IMR-90 (cell line): ENCODE measurements around the gene AHDC1. TPM values are rescaled to one million over a fixed set of nuclear protein-coding genes. Genes with fewer than 3 reads are reported as not detected.
A peak's percentile ranks its signal among the peaks of the same experiment; 100 is the strongest.

Source experiments
- ATAC-seq: fragments of 200-7000 bp; cut with Tn5 transposase; 2 replicates; pipeline ENCODE4 v1.9.1; 2020; ENCODE audit warnings: low read depth, mild to moderate bottlenecking, moderate library complexity
- BruUV-seq: library from RNA; stranded (reverse); fragments of 400-500 nt; replicated peaks from 2 replicates; lab custom pipeline; 2021; lab: Mats Ljungman, UMichigan
- CTCF ChIA-PET: fragments of 300-600 bp; formaldehyde crosslinking; extraction: SDS; loops from one replicate; lab custom pipeline; 2021; ENCODE audit warnings: antibody characterized with exemption; lab: Yijun Ruan, JAX
- POLR2A ChIA-PET: fragments of 300-600 bp; sonication (Branson Sonifier 250); formaldehyde crosslinking; loops from one replicate; lab custom pipeline; 2022; ENCODE audit warnings: antibody characterized with exemption; ENCODE audit not compliant: unreplicated experiment; lab: Charles Lee
- DNase-seq: peaks from one replicate; pipeline ENCODE4 v3.0.0; 2013
- H2AFZ ChIP-seq: replicated peaks from 2 replicates; pipeline ENCODE3; 2013; ENCODE audit warnings: low read length, mild to moderate bottlenecking; ENCODE audit not compliant: poor library complexity
- H2AK5ac ChIP-seq: 2 replicates; pipeline ENCODE4 v1.6.1; 2013; ENCODE audit warnings: low read depth, low read length, inconsistent platforms
- H2AK9ac ChIP-seq: replicated peaks from 2 replicates; pipeline ENCODE3; 2013; ENCODE audit warnings: mild to moderate bottlenecking, low read depth, low read length, moderate library complexity; ENCODE audit not compliant: poor library complexity
- H2BK120ac ChIP-seq: 2 replicates; pipeline ENCODE4 v1.6.1; 2013; ENCODE audit warnings: low read depth, low read length, inconsistent platforms
- H2BK15ac ChIP-seq: 3 replicates; pipeline ENCODE4 v1.6.1; 2013; ENCODE audit warnings: low read depth, low read length, inconsistent platforms
- H2BK20ac ChIP-seq: 2 replicates; pipeline ENCODE4 v1.6.1; 2013; ENCODE audit warnings: low read depth, mild to moderate bottlenecking, inconsistent platforms, low read length, moderate library complexity
- H2BK5ac ChIP-seq: 2 replicates; pipeline ENCODE4 v1.6.1; 2013; ENCODE audit warnings: mild to moderate bottlenecking, low read depth, low read length, inconsistent platforms; ENCODE audit not compliant: poor library complexity, severe bottlenecking
- H3K14ac ChIP-seq: replicated peaks from 2 replicates; pipeline ENCODE4 v1.6.1; 2013; ENCODE audit warnings: low read depth, low read length, inconsistent platforms
- H3K18ac ChIP-seq: 2 replicates; pipeline ENCODE4 v1.6.1; 2013; ENCODE audit warnings: low read depth, low read length, control low read depth
- H3K23ac ChIP-seq: 2 replicates; pipeline ENCODE4 v1.6.1; 2013; ENCODE audit warnings: low read depth, low read length, inconsistent platforms
- H3K27ac ChIP-seq: 2 replicates; pipeline ENCODE4 v1.5.1; 2013; ENCODE audit warnings: mild to moderate bottlenecking, control low read depth, low read length; ENCODE audit not compliant: insufficient read depth
- H3K27me3 ChIP-seq: 2 replicates; pipeline ENCODE4 v1.6.1; 2013; ENCODE audit warnings: low read length; ENCODE audit not compliant: control insufficient read depth, insufficient read depth
- H3K36me3 ChIP-seq: 2 replicates; pipeline ENCODE4 v1.6.1; 2013; ENCODE audit warnings: low read length, mixed read lengths; ENCODE audit not compliant: control insufficient read depth, insufficient read depth
- H3K4ac ChIP-seq: 2 replicates; pipeline ENCODE4 v1.6.1; 2013; ENCODE audit warnings: low read depth, low read length, inconsistent platforms
- H3K4me1 ChIP-seq: 2 replicates; pipeline ENCODE4 v1.6.1; 2013; ENCODE audit warnings: low read length, mixed read lengths; ENCODE audit not compliant: control insufficient read depth, insufficient read depth
- H3K4me2 ChIP-seq: 2 replicates; pipeline ENCODE4 v1.6.1; 2013; ENCODE audit warnings: low read depth, mild to moderate bottlenecking, control low read depth, low read length, moderate library complexity
- H3K4me3 ChIP-seq: 2 replicates; pipeline ENCODE4 v1.5.1; 2013; ENCODE audit warnings: low read depth, mild to moderate bottlenecking, control low read depth, low read length, moderate library complexity; ENCODE audit not compliant: insufficient read depth
- H3K56ac ChIP-seq: 2 replicates; pipeline ENCODE4 v1.6.1; 2013; ENCODE audit warnings: low read length, inconsistent platforms; ENCODE audit not compliant: insufficient read depth; ENCODE audit errors: extremely low read depth
- H3K79me1 ChIP-seq, 2 experiments: 2 replicates each; pipeline ENCODE4 v1.6.1; 2013; ENCODE audit warnings: low read length in 2 of 2, inconsistent platforms in 1 of 2, low read depth in 1 of 2
- H3K9ac ChIP-seq: 2 replicates; pipeline ENCODE4 v1.6.1; 2013; ENCODE audit warnings: low read depth, low read length, control low read depth
- H3K9me1 ChIP-seq: 2 replicates; pipeline ENCODE4 v1.6.1; 2013; ENCODE audit warnings: low read length, inconsistent platforms; ENCODE audit not compliant: insufficient read depth
- H3K9me3 ChIP-seq: 2 replicates; pipeline ENCODE4 v1.6.1; 2013; ENCODE audit warnings: low read length; ENCODE audit not compliant: control insufficient read depth, insufficient read depth
- H4K20me1 ChIP-seq: 2 replicates; pipeline ENCODE4 v1.6.1; 2013; ENCODE audit warnings: low read length, inconsistent platforms; ENCODE audit not compliant: insufficient read depth
- H4K5ac ChIP-seq: 2 replicates; pipeline ENCODE4 v1.6.1; 2013; ENCODE audit warnings: mild to moderate bottlenecking, low read depth, low read length, control low read depth
- H4K8ac ChIP-seq, 2 experiments: 2 replicates each; pipeline ENCODE4 v1.6.1; 2013; ENCODE audit warnings: low read depth in 2 of 2, low read length in 2 of 2, control low read depth in 1 of 2, inconsistent platforms in 1 of 2
- H4K91ac ChIP-seq: 2 replicates; pipeline ENCODE4 v1.6.1; 2013; ENCODE audit warnings: low read depth, low read length, inconsistent platforms; ENCODE audit not compliant: insufficient read depth
- BHLHE40 ChIP-seq: fragments of 150-350 bp; IDR thresholded peaks from 2 replicates; pipeline ENCODE4 v1.6.1; 2016; ENCODE audit warnings: mild to moderate bottlenecking, low read depth, low read length
- CEBPB ChIP-seq: IDR thresholded peaks from 2 replicates; pipeline ENCODE4 v1.6.1; 2012; ENCODE audit warnings: low read depth, low read length, improper control_type of control experiment
- MAZ ChIP-seq: IDR thresholded peaks from 2 replicates; pipeline ENCODE4 v1.6.1; 2012; ENCODE audit warnings: low read depth, mild to moderate bottlenecking, low read length, improper control_type of control experiment, moderate library complexity, borderline replicate concordance
- MXI1 ChIP-seq: IDR thresholded peaks from 2 replicates; pipeline ENCODE4 v1.6.1; 2012; ENCODE audit warnings: low read depth, mild to moderate bottlenecking, low read length, moderate library complexity, borderline replicate concordance
- RCOR1 ChIP-seq: IDR thresholded peaks from 2 replicates; pipeline ENCODE4 v1.6.1; 2012; ENCODE audit warnings: mild to moderate bottlenecking, low read length, improper control_type of control experiment; ENCODE audit not compliant: insufficient replicate concordance
- USF2 ChIP-seq: fragments of 150-350 bp; IDR thresholded peaks from 2 replicates; pipeline ENCODE4 v1.6.1; 2017; ENCODE audit warnings: mild to moderate bottlenecking, antibody characterized with exemption, low read length, low read depth
- WGBS, 2 experiments: methylation state at CpG; one replicate each; pipeline versions ENCODE4 v1.1.5 to v1.1.7; 2013; ENCODE audit warnings: missing lambda C conversion rate in 2 of 2; ENCODE audit not compliant: insufficient read length in 1 of 2; ENCODE audit errors: extremely low coverage in 2 of 2; 5-methylcytosine and 5-hydroxymethylcytosine counted together
- dilution Hi-C: fragments of 300-500 bp; cut with HindIII; formaldehyde crosslinking; loops from one replicate; pipeline ENCODE4 v1.14.3; 2018; ENCODE audit warnings: low sequenced_read_pairs; ENCODE audit not compliant: unreplicated experiment
- in situ Hi-C: fragments of 300-500 bp; cut with MboI; formaldehyde crosslinking; loops from 3 replicates; pipeline ENCODE4 v1.14.3; 2019; ENCODE audit warnings: low sequenced_read_pairs, inconsistent platforms, mixed read lengths
- intact Hi-C: fragments of 100-400 bp; cut with micrococcal nuclease; formaldehyde crosslinking; loops from 2 replicates; pipeline ENCODE4 v1.10.0; 2022
- polyA plus RNA-seq, 3 experiments: library from polyadenylated mRNA; depleted of rRNA; stranded (reverse); fragments of >200 nt; gene quantifications; 2 replicates each; pipeline ENCODE4 v1.2.3, GENCODE V29; 2012; ENCODE audit warnings: low replicate concordance in 1 of 3
- total RNA-seq: library from RNA; depleted of rRNA; stranded (reverse); fragments of >200 nt; gene quantifications from 2 replicates; pipeline ENCODE4 v1.2.3, GENCODE V29; 2012
- TF ChIP-seq, protein P1 (sequence below): conservative IDR thresholded peaks from 2 replicates; pipeline ENCODE4 v1.5.1; 2012; ENCODE audit warnings: mild to moderate bottlenecking, low read depth, low read length, improper control_type of control experiment

The AHDC1 gene
- total and polyA plus RNA-seq, 2 of the 4 experiments (the other 2 are of a cell fraction): 2.0 to 11.6 TPM

DNA sequence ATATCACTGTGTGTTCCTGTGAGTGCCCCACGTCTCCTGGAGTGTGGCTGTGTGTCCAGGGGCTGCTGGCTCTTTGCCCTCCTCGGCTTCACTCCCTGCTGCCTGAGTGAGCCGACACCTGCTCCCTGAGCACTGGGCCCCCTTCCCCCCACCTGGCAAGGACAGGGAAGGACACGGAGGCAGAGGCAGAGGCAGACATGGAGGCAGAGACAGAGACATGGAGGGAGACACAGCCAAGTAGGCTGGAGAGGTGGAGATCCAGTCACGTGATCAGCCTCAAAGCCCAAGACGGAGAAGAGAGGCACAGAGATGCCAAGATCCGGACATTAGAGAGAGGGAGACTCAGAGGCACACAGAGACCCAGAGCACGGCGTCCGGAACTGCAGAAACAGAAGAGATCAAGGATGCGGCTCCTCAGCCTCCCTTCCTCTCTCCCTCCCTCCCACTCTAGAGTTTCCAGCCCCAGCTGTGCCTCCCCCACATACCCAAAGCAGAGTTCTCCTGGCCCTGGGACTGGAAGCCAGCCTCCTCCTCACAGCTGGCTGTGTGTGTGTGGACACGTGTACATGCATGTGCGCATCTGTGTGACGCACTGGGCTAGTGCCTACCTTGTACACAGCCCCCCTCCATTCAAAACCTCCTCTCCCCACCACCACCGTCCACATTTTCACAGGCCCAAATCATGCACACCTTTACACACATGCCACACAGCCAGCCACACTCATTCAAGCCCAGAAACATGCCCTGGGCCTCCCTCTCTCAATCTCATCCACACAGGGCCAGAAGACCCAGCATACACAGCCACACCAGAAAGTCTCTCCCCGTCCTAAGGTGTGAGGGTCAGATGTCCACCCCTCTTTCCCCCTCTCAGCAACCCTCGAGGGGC is 74.9 kb downstream of the AHDC1 start:
- intact Hi-C loops: no loop called here
- Histone ChIP-seq H2AK9ac (peak overlapping the region; percentile 83), H3K9me3 (no peaks in the 10 kb centered on the region), H3K79me1 (peaks cover 0 to 21% of the 10 kb centered on the region in 2 experiments; a peak in 2 of 4 replicates), H3K9me1 (peaks cover 19% of the 10 kb centered on the region), H3K23ac (peak overlapping the region; percentile 0; the same call in 1 of the 2 replicates), H3K27me3 (no peaks in the 10 kb centered on the region), H3K36me3 (peaks cover 15% of the 10 kb centered on the region; the same call in 1 of the 2 replicates), H3K9ac (no peak overlapping the region), H3K56ac (no peak overlapping the region), H4K5ac (no peak overlapping the region; the same call in 1 of the 2 replicates), H2BK15ac (peak overlapping the region; percentile 41; the same call in 1 of the 3 replicates), H4K8ac (peak overlapping the region; percentile 7 to 80; a peak in 3 of 4 replicates), H2BK20ac (no peak overlapping the region; the same call in 1 of the 2 replicates), H3K14ac (peak overlapping the region; percentile 1; the same call in 1 of the 2 replicates), H4K91ac (peak overlapping the region; percentile 57; the same call in 1 of the 2 replicates), H4K20me1 (no peaks in the 10 kb centered on the region), H3K4ac (peak overlapping the region; percentile 8), H2BK5ac (peak overlapping the region; percentile 4), H3K18ac (no peak overlapping the region; the same call in 1 of the 2 replicates), H2BK120ac (peak overlapping the region; percentile 30; the same call in 1 of the 2 replicates), H3K4me1 (peaks cover 33% of the 10 kb centered on the region), H3K4me3 (no peak overlapping the region), H3K4me2 (peak overlapping the region; percentile 29; the same call in 1 of the 2 replicates), H2AK5ac (peak overlapping the region; percentile 79), H2AFZ (peak overlapping the region; percentile 84), H3K27ac (peak overlapping the region; percentile 3; the same call in 1 of the 2 replicates)
- POLR2A ChIA-PET: no interaction called here
- TF ChIP-seq MXI1 (0 out of 2 replicates have a peak, but pooled peaks have one; percentile 10), MAZ (peak; percentile 32; the same call in 1 of the 2 replicates), BHLHE40 (peak; percentile 9; the same call in 1 of the 2 replicates), CEBPB (no peak), RCOR1 (no peak), USF2 (peak; percentile 86)
- TF ChIP-seq, protein P1, sequence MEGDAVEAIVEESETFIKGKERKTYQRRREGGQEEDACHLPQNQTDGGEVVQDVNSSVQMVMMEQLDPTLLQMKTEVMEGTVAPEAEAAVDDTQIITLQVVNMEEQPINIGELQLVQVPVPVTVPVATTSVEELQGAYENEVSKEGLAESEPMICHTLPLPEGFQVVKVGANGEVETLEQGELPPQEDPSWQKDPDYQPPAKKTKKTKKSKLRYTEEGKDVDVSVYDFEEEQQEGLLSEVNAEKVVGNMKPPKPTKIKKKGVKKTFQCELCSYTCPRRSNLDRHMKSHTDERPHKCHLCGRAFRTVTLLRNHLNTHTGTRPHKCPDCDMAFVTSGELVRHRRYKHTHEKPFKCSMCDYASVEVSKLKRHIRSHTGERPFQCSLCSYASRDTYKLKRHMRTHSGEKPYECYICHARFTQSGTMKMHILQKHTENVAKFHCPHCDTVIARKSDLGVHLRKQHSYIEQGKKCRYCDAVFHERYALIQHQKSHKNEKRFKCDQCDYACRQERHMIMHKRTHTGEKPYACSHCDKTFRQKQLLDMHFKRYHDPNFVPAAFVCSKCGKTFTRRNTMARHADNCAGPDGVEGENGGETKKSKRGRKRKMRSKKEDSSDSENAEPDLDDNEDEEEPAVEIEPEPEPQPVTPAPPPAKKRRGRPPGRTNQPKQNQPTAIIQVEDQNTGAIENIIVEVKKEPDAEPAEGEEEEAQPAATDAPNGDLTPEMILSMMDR: no peak
- dilution Hi-C loops: no loop called here
- WGBS, 2 experiments: no CpG with 5 or more reads among the region's 17 CpGs
- in situ Hi-C loops: no loop called here
- CTCF ChIA-PET: no interaction called here
- ATAC-seq: peak; percentile 31
- no TSS peak for BruUV-seq
- DNase-seq: peak; percentile 79
